Gastrocnemius medialis (tissue), 4 donors: Measurements from ENCODE around the gene CLEC4F.

Experiments used
- CTCF ChIP-seq, 5 experiments: fragments of 450-650 bp in 3 of 5; fragments of 200-600 bp in 2 of 5; sonication (generic) in 2 of 5; IDR thresholded peaks in 4 of 5; conservative IDR thresholded peaks in 1 of 5; 1 replicate in 4 of 5; 2 replicates in 1 of 5; pipeline ENCODE4 v1.5.1; 2016 to 2019; ENCODE audit warnings: antibody characterized with exemption in 5 of 5, mild to moderate bottlenecking in 3 of 5, moderate library complexity in 3 of 5
- POLR2A ChIP-seq, 2 donors: fragments of 450-650 bp; IDR thresholded peaks; one replicate each; pipeline ENCODE4 v1.6.1; 2017; ENCODE audit warnings: antibody characterized with exemption in 2 of 2, mild to moderate bottlenecking in 2 of 2, moderate library complexity in 2 of 2

GRCh38 chr2:70851704-70852103 lies 31.3 kb upstream of the CLEC4F start:
- TF ChIP-seq CTCF (IDR thresholded peaks at IDR 0.05 in 4 of 5, conservative IDR thresholded peaks at IDR 0.05 in 1 of 5) = no peak
- TF ChIP-seq POLR2A (IDR thresholded peaks at IDR 0.05) = no peak
